MV-4-11 (cell line): ENCODE results near the gene ATXN10.

Source experiments
- DNase-seq: peaks from one replicate; lab custom pipeline; 2025; lab: John Stamatoyannopoulos, UW

ATXN10 gene

DNA sequence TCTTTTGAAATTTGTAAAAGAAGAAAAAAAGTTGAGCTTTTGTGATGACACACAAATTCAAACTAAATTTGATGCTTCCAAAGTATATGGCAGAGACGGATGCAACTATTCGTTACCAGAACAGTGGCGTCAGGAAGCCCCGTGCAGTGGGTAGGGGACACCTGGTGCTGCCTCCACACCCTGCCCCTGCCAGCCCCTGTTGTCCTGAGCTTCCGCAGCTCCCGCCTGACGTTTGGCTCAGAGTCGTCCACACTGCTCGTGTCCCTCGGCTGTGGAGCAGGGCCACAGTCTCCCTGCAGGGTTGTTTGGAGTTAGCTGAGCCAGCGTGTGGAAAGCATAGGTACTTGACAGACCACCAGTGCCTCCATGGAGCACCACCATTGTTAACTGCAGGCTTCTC lies 86.3 kb downstream of the ATXN10 start:
- no peak for DNase-seq

DNA sequence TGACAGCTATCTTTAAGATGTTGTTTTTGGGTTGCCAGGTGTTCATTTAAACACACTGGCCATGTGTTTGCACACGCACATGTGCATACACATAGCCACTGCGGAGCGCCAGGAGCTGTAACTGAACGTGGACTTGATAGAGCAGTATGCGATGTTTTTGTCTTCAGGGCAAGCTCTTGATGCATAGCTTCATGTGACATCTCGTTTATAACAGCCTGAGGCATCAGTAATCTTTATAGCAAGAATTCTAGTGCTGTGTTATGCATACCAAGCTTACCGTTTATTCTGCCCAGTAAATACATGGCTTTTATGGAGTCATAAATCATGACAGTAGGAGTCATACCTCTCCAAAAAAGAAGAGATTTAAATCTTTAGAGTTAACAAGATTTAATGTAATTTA lies 87.0 kb downstream of the ATXN10 start:
- no peak for DNase-seq

DNA sequence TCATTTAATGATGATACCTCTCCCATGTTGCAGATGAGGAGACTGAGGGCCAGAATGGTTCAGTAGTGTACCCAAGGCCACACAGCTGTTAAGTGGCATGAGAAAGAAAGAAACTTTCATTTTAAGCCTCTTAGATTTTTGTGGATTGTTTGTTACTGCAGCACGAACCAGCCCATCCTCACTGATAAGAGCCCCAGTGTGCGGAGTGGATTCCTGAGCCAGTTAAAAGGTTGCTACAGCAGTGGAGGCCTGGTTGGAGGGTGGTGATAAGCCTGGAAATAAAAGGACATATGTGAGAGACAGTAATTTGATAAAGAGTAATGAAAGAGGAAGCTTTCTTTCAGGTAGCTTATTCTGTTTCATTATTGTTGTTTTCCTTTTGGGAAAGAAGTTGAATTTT lies 89.0 kb downstream of the ATXN10 start:
- DNase-seq = no peak

DNA sequence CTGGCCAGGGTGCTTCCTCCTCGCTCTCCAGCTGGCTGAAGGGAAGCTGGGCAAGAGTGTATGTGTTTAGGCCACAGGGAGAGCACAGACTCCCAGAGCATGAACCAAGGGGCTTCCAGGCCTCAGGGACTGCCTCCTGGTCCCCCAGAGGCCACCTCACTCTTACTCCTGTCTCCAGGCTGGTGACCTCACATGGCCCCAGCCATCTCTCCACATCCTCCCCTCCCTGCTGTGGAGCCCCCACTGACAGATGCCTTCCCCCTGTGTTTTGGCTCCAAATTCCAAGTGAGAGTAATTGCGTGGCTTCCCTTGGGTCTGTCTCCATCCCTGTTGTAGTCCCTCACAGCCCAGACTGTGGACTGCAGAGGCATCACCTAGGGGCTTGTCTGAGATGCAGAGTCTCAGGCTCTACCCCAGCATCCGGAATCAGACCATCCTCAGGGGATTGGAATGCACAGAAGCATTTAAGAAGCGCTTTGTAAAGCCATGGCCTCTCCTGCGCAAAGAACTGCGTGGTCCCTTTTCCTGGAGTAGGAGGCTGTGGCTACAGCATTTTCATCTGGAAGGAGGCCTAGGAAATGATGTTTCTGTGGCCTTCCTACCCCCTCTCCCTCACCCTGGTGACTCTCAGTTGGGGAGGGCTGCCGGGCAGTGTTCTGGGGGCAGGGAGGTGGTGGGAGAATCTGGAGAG lies 91.1 kb downstream of the ATXN10 start:
- no peak for DNase-seq

DNA sequence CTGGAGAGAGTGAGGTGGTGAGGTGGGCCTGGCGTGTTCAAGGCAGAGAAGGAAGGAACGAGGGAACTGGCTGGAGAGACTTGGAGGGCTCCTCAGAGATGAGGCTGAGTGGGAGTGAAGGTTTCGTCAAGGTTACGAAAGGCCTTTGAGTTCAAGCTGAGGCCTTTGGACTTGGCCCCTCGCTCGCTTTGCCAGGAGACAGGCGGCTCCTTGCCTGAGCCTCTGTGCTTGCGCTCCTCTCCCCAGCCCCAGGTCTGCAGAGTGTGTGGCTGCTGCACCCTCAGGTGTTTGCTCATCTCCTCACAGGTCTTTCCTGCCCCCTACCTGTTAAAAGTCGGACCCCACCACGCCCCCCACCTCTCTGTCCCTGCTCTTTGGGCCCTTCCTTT lies 91.6 kb downstream of the ATXN10 start:
- DNase-seq = no peak

DNA sequence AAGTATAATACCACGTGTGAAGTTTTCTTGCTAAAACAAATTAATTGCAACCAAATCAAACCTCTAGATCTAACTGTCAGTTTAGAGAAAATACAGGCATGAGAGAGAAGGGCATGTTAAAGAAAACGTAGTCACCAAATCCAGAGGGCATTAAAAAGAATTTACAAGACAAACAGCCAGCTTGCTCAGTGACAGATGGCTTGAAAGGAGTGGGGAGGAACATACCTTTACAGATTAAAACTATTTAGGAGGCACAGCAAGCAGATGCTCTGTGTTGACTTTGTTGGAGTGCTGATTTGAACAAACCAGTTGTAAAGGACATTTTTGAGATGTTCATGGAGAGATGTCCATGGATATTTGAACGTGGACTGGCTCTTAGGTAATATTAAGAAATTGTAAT lies 96.9 kb downstream of the ATXN10 start:
- DNase-seq = no peak

DNA sequence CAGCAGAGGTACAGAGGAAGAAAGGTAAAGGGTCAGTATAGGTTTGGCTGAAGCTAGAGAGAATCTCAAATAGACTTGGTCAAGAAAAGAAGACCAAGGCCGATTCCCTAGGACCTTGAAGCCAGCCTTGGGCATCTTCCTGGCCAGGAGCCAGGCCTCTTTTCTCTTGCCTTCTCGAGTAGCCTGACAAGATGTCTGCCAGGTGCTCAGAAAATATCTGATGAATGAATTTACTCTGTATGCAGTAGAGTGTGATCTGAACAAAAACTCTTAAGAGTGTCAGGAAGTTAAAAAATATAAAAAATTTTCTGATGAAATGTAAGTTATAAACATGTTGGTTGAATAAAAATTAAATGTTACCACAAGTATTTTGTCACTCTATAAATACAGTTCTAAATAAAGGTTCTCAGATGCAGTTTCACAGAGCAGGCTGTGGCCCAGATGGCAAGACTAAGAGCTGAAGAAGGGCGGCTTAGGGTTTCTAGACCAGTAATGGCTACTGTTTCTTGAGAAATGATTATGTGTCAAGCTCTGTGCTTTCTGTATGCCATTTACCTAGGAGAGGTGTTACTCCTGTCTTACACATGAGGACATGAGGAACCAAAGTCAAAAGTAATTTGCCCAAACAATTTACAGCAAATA lies 98.1 kb downstream of the ATXN10 start:
- DNase-seq = no peak

DNA sequence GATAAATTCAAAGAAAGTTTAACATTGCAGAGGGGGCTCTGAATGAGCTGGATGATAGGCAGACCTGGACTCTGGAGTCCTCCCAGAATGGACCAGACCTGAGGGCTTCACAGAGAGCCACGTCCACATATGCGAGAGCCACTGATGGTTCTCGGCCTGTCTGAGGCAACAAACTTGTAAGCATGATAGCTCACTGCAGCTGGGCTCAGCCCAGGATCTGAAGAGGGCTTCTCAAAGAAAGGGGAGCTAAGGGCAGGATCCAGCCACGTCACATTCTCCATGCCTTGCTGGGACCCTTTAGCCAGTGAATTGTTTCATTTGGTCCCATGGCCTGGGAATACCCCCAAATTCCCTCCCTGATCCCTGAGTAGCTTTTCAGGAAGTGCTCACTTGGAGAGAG lies 98.9 kb downstream of the ATXN10 start:
- DNase-seq = no peak

DNA sequence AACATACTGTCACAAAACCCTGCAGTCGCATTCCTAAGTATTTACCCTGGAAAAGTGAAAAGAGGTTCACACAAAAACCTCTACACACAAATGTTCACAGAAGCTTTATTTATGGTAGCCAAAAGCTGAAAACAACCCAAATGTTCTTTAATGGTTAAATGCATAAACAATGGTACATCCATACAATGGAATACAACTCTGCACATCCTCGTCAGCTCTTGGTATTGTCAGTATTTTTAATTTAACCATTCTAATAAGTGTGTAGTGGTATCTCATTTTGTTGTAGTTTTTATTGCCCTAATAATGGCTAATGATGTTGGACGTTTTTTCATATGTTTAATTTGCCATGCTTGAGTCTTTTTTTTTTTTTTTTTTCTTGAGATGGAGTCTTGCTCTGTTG lies 99.4 kb downstream of the ATXN10 start:
- DNase-seq = no peak

DNA sequence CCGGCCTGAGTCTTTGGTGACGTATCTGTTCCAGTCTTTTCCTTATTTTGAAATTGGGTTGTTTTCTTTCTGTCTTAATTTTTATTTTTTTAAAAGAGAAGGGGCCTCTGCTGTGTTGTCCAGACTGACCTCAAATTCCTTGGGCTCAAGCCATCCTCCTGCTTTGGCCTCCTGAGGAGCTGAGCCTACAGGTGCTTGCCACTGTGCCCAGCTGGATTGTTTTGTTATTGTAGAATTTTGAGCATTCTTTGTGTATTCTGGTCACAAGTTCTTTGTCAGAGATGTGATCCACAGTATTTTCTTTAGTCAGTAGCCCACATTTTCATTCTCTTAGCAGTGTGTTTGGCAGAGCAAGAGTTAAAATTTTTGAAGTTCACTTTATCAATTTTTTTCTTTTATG lies 100.1 kb downstream of the ATXN10 start:
- DNase-seq = no peak

DNA sequence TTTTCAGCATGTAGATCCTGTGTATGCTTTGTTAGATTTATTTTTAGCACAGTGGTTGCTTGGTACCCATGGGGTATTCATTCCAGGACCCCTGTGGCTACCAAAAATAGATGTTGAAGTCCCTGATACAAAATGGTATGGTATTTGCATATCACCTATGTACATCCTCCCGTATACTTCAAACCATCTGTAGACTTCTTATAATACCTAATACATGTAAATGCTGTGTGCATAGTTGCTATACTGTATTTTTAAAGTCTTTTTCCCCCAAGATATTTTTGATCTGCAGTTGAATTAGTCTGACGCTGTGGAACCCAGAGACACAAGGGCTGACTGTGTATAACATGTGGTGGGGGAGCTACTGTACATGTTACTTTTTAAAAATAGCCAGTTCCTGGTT lies 101.1 kb downstream of the ATXN10 start:
- DNase-seq = peak; percentile 42

DNA sequence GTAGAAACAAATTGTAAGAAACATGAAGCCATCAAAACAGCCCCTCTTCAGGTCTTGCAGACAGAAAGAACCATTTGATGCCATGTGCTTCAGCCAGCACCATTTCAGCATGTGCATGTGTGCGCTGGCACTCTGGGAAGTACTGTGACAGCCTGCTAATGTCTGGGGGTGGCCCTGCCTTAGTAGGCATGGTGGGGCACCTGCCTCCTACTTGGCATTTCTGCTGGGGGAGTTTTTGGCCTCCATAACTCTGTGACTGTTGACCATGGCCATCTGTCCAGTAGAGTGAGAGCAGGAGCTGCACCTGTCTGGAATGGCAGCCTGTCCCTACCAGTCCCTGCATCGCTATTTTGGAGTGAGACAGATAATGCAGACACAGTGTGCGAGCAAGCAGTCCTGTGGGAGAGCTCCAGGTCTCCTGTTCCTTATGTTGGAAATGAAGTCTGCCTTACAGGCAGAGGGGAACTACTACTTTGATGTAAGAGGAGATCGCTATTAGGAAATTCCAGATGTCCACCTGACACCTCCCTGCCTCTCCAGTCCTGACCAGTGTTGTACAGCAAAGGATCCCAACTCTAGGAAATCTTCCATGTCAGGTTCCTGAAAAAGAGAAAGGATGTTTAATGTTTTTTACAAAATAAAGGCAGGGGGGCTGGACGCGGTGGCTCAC lies 102.5 kb downstream of the ATXN10 start:
- no peak for DNase-seq

DNA sequence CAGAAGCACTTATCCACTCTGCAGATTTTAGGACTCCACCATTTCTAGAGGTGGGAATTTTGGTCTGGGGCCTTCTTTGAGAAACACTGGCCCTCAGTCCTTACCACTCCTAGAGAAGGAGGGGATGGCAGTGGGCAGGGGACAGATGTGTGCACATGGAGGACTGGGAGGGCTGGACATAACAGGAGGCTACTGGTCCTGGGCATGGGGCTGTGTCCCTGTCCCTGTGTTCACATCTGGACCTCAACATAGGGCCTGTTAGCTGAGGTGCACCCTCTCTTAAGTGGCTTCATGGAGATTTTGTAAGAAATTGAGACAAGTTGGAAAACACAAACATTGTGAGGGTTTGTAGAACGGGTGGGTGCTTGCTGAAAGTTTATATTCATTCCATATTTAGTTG lies 103.4 kb downstream of the ATXN10 start:
- DNase-seq = no peak

DNA sequence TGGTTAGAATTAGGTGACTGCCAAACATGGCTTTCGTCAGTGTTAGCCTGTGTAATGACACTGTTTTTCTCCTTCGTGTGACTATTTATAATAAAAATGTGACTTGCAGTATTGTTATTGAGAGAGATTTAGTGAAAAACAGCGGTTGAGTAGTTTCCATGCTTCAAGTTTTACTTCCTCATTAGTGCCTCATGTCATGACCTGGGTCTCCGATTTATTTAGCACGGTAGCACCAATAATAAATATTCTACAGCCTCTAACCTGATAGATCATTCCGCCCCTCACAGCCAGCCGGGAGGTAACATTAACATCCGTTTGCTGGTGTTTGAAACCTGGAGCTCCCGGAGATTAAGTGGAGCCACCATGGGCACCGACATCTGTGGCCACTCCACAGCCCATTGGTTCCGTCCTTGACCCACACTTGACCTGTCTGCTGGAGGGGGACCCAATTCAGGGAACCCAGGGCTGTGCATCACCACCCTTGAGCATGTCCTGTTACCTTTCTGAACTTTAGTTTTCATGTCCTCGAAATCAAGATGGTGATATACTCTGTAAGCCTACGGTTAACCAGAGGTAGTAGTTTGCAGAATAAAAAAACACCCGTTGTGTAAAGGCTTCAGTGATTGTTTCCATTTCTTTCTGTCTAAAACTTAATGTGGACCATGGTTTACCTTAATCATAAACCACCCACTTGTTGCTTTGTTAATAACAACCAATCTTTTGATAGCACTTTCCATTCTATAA lies 104.1 kb downstream of the ATXN10 start:
- DNase-seq = peak; percentile 82

DNA sequence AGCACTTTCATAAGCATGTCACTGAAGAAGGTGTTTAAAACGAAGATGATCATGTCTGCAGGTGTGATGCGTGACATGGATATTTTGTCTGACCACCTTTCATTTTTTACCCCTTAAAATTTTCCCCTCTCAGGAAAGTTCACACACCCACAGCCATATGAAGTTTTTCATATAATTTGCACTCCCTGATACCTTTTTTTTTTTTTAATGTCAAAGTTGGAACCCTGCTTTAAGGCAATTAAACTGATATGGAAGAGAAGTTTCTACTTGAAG lies 104.6 kb downstream of the ATXN10 start:
- no peak for DNase-seq

DNA sequence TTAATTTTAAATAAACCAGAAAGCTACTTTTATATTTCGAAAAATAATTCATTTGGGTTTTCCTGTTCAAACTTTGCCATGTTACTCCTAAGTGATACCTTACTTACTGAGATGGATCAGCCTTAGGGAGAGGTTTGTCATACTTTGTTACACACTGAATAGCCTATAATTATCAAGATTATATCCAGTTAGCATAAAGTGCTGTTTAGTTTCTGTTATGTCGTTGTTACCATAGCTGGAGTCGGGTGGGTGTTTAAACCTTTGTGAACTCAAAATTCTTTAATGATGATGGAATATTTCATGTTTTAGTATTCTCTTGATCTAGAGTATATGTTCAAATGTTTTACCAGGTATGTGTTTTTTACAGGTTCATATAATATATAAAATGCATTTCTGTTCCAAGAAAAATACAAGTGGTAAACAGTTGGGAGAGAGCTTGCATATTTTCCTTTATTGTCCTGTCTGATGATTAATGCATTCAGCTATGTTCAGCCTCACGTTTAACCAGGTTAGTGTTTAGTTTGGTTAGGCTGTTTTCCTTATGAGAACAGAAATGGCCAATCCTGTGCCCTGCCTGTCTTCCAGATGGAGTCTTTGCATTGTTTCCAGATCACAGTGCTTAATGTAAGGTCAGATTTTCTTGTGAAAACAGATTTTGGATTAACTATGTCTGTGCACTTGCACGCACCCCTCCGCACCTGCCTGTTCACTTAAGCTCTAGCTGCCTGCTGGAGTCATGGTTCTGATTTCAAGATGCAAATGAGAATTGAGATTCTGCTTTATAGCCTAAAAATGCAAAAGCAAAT lies 105.6 kb downstream of the ATXN10 start:
- no peak for DNase-seq

DNA sequence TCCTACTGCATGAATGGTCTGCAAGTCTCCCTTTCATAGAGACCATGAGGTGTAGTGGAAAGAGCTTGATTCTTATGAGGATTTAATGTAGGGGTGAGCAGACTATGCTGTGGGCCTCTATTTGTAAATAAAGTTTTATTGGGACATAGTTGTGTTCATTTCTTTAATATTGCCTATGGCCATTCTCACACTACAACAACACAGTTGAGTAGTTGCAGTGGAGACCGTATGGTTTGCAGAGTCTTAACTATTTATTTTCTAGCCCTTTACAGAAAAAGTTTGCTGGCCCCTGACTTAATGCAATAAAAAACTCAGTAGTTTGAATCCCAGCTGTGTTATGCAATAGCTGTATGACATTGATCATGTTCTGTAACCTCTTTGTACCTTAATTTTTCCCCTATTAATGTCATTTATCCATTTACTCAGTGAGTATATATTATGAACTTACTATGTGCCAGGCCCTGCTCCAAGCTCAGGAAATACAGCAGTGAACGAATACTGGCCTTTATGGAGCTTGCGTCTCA lies 106.3 kb downstream of the ATXN10 start:
- no peak for DNase-seq

DNA sequence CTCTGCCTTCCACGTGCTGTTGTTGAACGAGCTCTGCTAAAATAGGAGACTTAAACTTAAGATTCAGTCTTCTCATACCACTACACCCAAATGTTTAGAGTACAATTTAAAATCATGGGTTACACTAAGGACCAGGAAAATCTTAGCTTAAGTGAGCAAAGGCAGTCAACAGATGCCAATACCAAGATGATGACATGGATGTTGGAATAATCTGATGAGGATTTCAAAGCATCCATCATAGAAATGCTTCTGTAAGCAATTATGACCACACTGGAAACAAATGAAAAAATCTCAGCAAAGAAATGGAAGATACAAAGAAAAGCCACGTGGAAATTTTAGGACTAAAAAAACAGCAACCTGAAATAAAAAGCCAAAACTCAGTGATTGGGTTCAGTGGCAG lies 109.8 kb downstream of the ATXN10 start:
- DNase-seq = no peak

DNA sequence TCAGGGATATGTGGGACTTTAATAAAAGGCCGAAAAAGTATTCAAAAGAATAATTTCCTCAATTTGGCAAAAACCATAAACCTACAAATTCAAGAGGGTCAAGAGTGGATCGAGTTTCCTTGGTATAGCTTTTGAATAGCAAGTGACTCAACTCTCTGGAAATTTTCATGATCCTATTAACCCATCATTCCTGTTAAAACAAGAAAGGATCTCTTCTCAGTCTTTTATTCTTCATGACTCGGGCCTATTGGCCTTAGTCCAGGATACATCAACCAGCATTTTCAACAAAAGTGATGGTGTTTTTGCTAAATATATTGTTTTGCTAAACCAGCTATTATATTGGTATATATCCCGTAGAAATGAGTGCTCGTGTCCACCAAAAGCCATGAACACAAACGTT lies 110.3 kb downstream of the ATXN10 start:
- no peak for DNase-seq

DNA sequence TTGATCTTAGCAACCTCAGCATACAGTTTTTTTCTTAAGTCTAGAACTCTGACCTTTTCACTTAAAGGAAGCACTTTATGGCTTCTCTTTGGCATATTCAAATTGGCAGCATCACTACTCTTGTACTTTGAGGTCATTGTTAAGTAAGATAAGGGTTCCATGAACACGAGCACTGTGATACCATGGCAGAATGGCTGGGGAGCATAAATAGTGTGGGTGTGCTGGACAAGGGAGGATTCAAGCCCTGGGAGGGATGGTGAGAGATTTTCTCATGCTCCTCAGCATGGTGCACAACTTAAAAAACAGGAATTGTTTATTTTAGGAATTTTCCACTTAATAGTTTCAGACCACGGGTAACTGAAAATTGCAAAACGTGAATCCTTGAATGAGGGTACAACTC lies 111.4 kb downstream of the ATXN10 start:
- DNase-seq = no peak

DNA sequence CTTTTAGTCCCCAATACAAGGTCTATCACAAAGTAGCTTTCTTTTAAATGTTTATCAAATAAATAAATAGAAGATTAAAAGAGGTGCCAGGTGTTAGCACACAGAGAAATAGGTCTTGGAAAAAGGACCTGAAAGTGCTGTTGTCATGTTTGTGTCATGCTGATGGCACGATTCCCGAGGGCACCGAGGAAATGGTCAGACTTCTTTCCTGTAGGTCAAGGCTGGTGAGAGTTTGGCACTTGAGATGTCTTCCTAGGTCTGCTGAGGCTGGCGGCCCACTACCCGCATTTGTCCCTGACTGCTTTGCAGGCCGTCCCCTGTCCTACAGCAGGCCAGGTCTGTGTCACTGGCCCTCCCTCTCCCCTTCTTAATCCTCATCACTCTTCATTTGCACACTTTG lies 112.1 kb downstream of the ATXN10 start:
- DNase-seq = no peak
